Kidney tubule cell (primary cell): ENCODE results near the gene RBM20.

ENCODE experiments used
- DNase-seq: peaks from one replicate; pipeline ENCODE4 v3.0.0-alpha.2; 2018; ENCODE audit warnings: low spot score

The RBM20 gene

DNA sequence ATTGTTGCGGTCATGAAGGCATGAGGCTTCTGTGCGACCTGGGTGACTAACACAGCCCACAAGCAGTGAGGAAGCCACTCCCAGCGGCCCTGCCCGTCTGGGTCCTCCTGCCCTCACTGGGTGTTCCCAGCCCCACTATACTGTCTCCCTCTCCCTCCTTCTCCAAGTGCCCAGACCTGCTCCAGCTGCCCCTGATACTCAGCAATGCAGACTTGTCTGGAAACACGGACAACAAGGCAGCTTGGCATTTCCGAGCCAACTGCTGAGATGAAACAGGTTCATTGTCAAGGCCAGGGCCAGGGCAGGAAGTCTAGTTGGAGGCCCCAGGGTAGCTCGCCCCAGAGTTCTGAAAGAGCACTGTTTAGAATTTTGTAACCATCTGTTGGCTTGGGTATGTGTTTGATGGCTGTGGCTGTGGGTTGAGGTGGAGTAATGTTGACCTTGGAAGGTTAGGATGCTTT lies 95.7 kb downstream of the RBM20 start:
- DNase-seq, result no peak

DNA sequence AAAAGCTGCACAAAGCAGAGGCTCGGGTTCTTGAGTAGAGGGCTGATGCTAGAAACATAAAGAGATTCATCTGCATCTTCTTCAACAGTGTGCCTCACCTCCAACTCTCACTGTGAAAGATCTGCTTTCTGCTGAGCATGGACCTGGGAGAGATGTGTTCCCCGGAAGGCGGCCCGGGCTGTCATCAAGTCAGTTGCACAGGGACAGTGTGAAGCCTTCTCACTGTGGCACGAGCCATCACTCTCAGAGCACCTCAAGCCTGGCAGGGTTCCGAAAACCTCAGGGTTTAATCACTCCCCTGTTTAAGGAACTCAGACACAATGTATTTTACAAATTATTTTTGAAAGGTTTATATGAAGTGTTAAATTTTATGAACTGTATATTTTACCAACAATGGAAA lies 98.7 kb downstream of the RBM20 start:
- DNase-seq, result no peak

DNA sequence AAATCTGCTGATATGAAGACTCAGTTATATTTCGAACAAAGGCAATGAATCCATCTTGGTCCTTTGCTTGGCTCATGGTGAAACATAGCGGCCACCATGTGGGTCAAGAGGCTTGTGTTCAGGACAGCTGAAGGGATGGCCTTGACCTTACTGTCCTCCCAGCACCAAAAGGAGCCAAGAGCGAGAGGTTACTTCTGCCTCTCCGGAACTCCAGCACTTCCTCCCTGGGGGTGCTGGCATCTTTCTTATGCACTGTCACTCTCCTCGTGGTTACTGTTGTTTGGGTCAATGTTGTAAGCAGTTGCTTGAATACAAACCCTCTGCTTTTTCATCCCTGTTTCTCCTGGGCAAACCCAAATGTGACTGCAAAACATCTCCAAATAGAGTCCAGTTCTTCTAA lies 100.6 kb downstream of the RBM20 start:
- no peak for DNase-seq

DNA sequence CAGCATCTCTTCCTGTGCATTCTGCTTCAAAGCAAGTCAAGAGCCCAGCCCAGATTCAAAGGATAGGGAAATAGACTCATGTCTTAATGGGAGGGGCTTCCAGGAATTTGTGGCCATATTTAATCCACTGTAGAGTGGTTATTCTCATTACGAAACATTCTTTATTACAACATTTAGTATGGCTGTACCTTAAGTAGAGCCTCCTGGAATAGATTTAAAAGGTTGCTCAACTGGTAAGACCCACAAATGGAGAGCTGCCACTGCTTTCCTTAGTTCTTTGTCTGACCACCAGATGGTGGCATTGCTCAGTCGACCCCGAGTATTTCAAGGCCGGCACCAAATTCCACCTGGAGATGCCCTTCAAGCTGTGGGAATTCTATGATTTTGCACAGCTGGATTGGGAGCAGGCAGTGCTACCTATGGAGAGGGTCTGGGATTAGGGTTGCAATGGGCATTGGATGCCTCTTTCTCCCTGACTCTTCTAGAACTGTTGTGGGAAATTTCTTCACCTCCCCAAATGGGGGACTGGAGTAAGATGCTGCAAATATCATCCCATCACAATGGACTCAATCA lies 102.2 kb downstream of the RBM20 start:
- DNase-seq, result peak; percentile 71

DNA sequence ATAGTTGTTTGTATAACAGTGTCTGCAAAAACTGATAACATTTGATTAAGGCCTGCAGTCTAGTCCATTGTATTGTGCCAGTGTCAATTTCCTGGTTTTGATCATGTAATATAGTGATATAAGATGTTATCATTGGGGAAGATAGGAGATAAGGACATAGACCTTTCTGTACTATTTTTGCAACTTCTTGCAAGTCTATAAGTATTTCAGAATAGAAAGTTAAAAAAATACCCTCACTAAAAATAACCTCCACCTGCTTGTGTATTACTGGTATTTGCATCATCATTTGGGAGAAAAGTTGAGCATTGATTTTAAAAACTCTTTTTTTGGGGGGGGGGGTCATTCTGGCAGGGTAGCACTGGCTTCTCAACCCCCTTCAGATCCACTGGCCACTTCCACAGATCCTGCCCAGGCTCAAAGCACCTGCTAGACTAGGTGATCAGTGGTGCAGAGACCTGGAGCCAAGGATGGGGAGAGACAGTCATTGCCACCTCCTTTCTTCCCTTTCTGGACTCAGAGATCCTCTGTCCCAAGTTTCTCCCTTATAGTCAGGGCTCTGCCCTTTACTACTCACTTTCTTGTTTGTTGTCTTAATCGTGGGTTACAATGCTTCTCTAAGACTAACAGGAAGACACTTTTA lies 103.0 kb downstream of the RBM20 start:
- DNase-seq, result no peak

DNA sequence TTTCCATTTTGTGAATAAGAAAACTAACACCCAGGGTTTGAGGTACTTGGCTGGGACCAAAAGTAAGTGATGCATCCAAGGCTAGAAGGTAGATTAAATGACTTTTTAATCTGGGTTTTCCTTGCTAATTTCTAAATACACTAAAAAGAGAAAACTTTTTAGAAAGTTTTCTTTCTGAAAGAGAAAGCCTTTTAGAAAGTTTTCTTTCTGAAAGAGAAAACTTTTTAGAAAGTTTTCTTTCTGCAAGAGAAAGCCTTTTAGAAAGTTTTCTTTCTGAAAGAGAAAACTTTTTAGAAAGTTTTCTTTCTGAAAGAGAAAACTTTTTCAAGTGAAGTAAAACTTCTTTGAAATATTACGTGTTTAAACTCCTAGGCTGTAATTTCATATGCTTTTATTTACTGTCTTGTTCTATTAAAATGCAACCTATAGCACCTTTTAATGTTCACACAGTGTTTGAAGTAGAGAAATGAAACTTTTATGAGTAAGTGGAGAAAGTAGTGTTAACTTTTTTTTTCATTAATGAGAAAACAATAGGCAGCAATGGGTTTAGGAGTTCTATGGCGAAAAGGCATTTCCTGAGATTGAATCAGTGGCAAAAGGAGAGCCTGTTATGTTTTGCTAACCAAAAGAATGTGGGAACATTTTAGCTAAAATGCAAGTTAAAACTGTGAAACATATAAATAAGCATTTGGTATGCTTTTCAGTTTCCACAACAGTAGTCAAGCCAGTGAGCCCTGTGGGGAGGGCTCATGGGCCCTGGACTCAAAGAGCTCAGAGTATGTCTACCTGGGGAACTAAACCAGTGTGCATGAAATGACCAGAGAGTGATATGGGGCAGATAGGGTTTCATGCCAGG lies 103.7 kb downstream of the RBM20 start:
- DNase-seq, result no peak

DNA sequence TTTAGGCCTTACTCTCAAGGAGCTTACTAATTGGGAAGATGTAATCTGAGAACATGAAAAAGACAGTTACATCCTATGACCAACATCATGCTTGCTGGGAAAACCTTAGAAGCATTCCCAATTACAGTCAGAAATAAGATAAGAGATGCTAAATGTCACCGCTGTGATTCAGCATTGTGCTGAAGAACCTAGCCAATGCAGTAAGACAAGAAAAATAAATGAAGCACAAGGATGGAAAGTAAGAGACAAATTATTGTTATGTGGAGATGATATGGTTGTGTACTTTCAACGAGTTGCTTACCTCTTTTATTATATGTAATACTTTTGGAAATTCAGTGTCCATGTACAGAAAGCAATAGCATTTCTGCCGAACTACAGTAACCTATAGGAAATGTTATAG lies 104.8 kb downstream of the RBM20 start:
- no peak for DNase-seq

DNA sequence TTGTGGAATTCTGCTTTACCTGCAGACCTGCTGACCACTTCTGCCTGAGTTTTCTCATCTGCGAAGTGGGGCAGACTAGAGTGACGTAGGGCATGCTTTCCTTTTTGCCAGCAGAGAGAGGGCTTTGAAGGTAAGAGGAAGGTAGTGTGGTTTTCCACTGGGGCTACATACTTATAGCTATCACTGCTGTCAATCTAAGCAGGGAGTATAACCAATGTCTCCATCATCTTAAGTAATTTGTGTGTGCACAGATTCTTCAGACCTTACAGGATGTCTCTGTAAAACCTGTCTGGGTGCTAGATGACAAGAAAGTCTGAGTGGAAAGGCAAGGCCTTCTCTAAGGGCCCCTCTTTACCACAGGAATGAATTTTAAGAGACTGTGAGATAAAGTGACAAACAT lies 106.8 kb downstream of the RBM20 start:
- no peak for DNase-seq

DNA sequence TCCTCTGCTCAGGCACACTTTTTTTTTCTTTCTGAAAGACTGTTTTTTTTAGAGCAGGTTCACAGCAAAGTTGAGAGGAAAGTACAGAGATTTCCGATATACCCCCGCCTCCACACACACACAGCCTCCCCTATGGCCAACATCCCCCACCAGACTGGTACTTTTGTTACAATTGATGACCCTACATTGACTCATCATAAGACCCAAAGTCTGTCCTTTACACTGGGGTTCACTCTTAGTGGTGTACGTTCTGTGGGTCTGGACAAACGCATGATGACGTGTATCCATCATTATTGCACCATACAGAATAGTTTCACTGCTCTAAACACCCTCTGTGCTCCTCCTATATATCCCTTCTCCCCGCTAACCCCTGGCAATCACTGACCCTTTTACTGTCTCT lies 107.7 kb downstream of the RBM20 start:
- DNase-seq, result no peak

DNA sequence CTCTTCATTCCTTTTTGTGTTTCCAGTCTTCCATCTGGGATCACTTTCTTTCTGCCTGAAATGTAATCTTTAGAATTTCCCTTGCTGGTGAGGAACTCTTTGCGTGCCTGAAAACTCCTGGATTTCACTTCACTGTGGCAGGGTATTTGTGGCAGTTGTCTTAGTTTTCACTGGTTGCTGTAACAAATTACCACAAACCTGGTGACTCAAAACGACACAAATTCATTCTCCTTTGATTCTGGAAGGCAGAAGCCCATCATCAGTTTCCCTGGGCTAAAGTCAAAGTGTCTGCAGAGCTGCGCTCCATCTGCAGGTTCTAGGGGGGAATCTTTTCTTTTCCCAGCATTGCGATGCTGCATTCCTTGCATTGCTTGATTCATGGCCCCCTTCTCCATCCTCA lies 109.3 kb downstream of the RBM20 start:
- DNase-seq, result no peak

DNA sequence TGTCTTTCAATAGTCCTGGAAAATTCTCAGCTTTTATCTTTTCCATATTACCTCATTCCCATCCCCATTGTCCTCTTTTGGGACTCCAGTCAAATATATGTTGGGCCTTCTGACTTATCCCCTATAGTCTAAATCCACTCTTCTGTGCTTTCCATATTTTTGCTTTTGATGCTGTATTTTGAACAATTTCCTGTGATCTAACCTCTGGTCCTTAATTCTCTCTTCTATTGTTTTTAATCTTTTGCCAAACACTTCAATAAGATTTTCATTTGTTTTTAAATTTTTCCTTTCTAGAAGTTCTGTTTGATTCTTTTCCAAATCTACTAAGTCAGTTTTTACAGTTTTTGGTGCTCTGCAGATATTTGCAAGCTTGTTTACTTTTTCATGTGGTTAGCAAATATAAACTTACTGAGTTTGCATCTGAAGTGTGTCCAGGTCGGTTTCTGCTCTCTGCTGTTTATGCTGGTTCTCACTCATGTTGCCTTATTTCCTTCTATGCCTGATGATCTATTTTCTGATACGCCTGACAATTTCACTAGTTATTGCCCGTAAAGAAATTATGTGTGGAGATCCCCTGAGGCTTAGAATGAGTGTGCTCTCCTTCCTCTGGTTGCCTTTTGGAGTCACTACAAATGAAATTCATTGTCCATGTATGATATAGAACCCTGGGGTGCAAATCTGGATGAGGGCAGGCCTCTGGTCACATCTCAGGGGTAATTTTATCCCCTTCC lies 110.4 kb downstream of the RBM20 start:
- no peak for DNase-seq

DNA sequence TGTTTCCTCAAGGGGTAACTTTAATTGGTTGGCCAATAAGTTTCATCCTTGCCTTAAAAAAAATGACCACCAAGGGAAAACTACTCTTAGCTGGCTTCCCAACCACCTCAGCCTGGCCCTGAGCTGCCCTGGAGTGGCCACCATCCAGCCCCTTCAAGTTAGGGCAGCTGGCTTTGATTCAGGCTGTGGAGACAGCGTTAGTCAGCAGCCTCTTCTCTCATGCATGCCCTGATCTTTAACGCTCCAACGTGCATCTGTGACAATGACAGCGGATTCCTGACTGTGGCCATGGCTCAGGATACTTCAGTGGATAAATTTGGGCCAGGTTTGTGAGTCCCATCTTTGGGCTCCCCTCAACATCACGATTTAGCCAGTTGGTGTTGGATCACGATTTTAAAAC lies 111.6 kb downstream of the RBM20 start:
- DNase-seq, result peak; percentile 51

DNA sequence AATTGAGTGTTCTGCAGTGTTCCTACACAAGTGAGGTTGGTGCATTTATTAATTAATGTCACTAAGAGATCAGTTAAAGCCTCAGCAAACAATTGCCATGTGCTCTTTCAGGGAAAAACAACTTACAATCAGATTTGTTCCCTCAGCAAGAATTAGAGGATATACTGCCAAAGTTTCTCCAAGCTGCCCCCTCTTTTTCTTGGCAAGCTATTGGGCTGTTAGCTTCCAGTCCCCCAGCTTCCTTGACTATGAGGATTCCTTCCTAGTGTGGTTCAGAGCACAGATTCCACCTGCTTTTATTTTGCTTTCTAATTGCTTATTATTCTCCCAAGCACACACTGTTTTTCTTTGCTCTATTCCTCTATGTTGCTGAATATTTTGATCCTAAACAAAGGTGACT lies 112.7 kb downstream of the RBM20 start:
- no peak for DNase-seq

DNA sequence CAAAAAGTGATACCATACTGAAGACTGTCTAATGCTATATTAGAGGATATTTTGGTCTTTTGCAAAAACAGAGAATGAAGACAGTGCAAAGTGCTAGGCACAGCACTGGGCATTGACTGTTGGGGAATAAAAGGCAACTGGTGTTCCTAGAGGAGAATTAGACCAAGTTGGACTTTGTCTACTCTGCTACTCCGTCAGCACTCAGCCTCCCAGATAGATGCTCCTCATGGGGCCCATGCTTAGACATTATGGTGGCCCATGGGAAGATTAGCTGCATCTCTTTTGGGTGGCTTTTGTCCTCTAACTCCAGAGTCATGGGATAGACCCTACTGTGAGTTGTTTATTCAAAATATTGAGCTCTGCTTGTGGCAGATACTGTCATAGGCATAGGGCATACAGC lies 113.5 kb downstream of the RBM20 start:
- DNase-seq, result no peak

DNA sequence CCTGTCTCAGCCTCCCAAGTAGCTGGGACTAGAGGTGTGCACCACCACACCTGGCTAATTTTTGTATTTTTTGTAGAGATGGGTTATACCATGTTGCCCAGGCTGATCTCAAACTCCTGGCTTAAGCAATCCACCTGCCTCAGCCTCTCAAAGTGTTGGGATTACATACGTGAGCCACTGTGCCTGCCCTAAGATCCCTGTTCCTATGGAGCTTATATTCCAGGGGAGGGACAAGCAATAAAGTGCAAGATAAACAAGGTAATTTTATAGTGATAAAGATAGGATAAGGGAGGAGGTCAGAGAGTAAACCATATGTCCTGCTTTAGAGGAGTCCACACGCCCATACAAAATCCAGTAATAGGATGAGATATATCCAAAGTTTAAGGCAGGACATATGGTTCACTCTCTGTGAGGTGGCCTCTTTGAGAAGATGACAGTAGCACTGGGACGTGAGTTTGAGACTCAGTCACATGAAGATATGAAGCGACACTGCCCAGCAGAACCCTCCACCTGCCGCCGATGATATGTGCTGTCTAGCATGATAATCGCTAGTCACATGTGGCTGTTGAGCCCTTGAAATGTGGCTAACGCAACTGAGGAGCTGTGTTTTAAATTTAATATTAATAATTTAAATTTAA lies 114.1 kb downstream of the RBM20 start:
- no peak for DNase-seq

DNA sequence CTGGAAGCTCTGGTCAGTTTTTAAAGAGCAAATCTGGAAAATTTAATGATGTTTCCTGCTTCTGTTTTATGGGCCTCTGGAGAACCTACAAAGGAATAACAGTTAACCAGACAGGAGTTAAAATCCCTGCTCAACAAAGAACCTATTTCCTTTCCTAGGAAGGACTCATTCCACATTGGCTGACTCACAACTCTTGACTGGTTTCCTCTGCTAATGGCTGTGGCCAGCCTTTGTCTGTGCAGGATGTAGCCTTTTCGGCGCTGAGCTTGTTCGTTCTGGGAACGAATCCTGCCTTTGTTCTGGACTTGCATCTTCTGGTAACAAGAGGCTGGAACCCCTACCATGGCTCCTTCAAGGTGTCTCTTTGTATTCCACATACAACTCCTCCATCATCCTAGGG lies 114.8 kb downstream of the RBM20 start:
- peak; percentile 72 for DNase-seq

DNA sequence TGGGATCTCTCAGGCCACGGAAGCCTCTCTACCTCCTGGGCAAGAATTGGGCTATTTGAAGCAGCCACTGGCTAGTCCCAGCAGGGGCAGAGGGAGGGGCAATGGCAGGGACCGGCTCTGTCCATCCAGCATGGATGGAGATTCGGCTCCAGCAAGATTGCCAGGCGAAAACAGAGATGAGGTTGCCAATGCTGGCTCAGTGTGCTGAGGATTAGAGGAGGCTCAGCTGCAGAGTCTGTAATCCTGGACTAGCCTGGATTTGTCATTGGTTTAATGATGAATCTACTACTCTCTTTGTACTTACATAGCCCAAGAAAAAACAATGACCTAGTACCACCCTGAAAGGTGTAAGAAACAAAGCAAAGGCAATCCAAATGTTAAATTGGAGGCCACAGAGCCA lies 115.4 kb downstream of the RBM20 start:
- no peak for DNase-seq

DNA sequence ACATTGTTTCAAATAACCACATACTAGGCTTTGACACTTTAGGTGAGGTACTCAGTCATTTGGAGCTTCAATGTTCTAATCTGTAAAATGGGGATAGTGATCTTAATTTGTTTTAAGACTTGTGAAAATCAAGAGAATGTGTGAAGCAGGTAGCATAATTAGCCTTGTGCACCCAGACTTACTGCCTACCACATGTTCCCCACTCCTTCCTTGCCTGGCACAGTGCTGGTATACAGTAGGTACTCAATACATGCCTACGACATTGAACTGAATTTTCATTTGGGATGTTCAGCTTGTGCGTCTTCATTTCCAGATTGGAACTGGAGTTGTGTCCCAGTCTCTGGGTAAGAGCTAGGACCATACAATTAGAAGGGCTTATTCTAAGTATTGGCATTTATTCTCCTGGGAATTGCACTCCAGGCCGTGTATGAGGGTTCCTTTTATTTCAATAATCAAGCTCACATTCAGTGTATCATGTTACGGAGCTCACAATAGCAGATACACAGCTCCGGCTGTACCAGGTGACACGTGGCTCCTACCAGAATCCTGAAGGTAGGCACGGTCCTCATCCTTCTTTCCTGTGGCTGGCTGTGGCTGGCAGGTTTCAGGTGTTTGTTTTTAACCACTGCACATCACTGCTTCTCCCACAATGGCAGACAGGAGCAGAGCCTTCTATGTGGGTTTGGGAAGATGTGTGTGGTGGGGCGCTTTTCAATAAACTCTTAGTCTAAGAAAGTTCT lies 118.1 kb downstream of the RBM20 start:
- DNase-seq, result no peak

DNA sequence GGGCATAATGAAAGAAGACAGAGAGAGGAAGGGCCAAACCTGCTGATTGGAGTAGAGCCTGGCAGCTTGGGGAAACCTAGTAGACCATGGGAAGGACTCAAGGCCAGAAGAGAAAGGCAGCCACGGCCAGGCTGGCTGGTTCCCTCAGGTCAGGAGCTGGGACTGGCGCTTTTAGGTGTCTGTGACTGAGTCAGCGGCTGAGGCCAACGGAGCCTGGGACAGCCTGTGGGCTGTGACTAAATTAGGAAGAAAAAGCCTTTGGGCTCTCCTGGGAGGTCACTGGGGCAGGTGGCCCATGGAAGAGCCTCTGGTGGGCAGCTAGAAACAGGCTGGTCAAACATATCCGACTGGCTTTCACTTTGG lies 118.7 kb downstream of the RBM20 start:
- peak; percentile 57 for DNase-seq

DNA sequence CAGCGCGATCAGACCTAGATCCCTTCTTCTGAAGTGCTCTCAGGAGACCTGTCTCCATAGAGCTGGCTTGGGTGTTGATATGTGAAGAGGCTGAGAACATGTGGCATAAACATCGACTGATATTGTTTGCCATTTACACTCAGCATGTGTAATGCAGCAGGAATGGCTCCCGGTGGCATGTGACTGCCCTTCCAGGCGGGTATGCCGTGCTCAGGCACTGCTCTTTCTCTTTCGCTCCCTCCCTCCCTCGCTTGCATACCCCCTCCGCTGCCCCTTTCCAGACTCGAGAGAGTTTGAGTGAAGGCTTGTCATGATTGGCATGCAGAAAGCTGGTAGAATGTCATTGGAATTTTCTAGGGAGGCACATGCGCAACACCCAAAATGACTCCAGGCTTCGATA lies 120.2 kb downstream of the RBM20 start:
- DNase-seq, result peak; percentile 78

DNA sequence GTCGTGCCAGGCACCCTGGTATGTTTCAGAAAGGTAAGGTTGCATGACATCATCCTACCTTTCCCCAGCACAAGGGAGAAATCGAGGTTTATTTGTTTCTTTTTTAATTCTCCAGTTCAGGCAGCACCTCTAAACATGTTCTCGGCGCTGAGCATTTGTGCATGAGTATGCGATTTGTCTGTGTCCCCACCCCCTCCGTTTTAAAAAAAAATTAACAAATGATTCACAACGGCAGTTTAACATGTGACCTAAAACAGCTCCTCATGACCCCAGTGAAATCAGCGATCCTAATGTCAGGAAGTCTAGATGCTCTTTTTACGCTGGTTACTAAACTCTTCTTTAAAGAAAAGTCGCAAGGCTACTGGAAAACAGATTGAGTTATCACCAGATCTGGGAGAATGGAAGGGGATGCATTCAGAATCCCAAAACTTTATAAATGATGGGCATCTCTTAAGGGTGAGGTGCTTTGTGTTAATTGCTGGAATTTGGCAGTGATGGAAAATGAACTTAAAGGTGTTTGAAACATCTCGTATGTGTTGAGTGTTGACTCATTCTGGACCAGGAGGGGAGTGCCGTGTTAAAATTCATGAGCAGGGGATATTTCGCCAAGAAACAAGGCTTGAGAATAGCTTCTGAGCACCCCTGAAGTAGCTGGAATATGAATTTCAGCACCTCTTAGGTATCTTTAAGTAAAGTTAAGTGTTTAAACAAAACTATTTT lies 120.8 kb downstream of the RBM20 start:
- peak; percentile 76 for DNase-seq
